K562 (cell line): Measurements from ENCODE around the gene TJP3. TPM values are rescaled to one million over a fixed set of nuclear protein-coding genes. Genes with fewer than 3 reads are reported as not detected.

Experiments
- BRCA1 ChIP-seq, 2 experiments: fragments of 450-650 bp in 1 of 2; sonication (generic) in 1 of 2; formaldehyde crosslinking in 1 of 2; IDR thresholded peaks; 2 replicates each; pipeline versions ENCODE4 v1.5.0 to v1.6.1; 2017 to 2020; ENCODE audit warnings: mild to moderate bottlenecking in 1 of 2, missing genetic modification reagents in 1 of 2
- CEBPZ ChIP-seq: fragments of 150-350 bp; IDR thresholded peaks from 2 replicates; pipeline ENCODE4 v1.6.1; 2014; ENCODE audit warnings: low read depth, mild to moderate bottlenecking, low read length, borderline replicate concordance
- E2F5 ChIP-seq: sonication (generic); formaldehyde crosslinking; IDR thresholded peaks from 2 replicates; pipeline ENCODE4 v1.8.0; 2022; ENCODE audit warnings: mild to moderate bottlenecking, missing genetic modification reagents
- ELF1 ChIP-seq: fragments of 200-800 bp; sonication (Bioruptor generic); IDR thresholded peaks from 2 replicates; pipeline ENCODE4 v1.6.1; 2016; ENCODE audit warnings: missing genetic modification characterization, missing compliant biosample characterization
- FOXM1 ChIP-seq, 2 experiments: fragments of 450-650 bp in 1 of 2; sonication (generic) in 1 of 2; formaldehyde crosslinking in 1 of 2; IDR thresholded peaks; 2 replicates each; pipeline versions ENCODE4 v1.6.1 to v1.9.0; 2017 to 2022; ENCODE audit warnings: low read depth in 2 of 2, mild to moderate bottlenecking in 2 of 2, missing genetic modification reagents in 1 of 2, moderate library complexity in 1 of 2
- FOXO4 ChIP-seq: fragments of 450-650 bp; formaldehyde crosslinking; IDR thresholded peaks from 2 replicates; pipeline ENCODE4 v1.4.0; 2020; ENCODE audit warnings: mild to moderate bottlenecking, moderate library complexity
- GTF2A2 ChIP-seq: IDR thresholded peaks from 2 replicates; pipeline ENCODE4 v1.6.1; 2016; ENCODE audit warnings: mild to moderate bottlenecking, missing genetic modification characterization, missing compliant biosample characterization
- GTF2E2 ChIP-seq: fragments of 200-800 bp; sonication (Bioruptor generic); IDR thresholded peaks from 2 replicates; pipeline ENCODE4 v1.6.1; 2016; ENCODE audit warnings: missing genetic modification characterization, missing compliant biosample characterization
- HSF4 ChIP-seq: fragments of 250-450 bp; sonication (Bioruptor Pico); IDR thresholded peaks from 2 replicates; pipeline ENCODE4 v2.1.2; 2022; ENCODE audit warnings: mild to moderate bottlenecking, moderate library complexity, borderline replicate concordance
- LARP7 ChIP-seq: fragments of 450-650 bp; IDR thresholded peaks from 2 replicates; pipeline ENCODE4 v1.6.1; 2016
- MYBL2 ChIP-seq, 2 experiments: fragments of 450-650 bp in 1 of 2; sonication (generic) in 1 of 2; formaldehyde crosslinking in 1 of 2; IDR thresholded peaks; 2 replicates each; pipeline versions ENCODE4 v1.6.1 to v1.8.1; 2017 to 2022; ENCODE audit warnings: borderline replicate concordance in 1 of 2, inconsistent platforms in 1 of 2, low read depth in 1 of 2, mild to moderate bottlenecking in 1 of 2, missing genetic modification reagents in 1 of 2, moderate library complexity in 1 of 2
- NCOA6 ChIP-seq: fragments of 450-650 bp; IDR thresholded peaks from 2 replicates; pipeline ENCODE4 v1.6.1; 2017; ENCODE audit warnings: mild to moderate bottlenecking
- NFXL1 ChIP-seq: fragments of 450-650 bp; formaldehyde crosslinking; IDR thresholded peaks from 2 replicates; pipeline ENCODE4 v1.4.0; 2021; ENCODE audit warnings: mild to moderate bottlenecking
- POLR2AphosphoS5 ChIP-seq: IDR thresholded peaks from 2 replicates; pipeline ENCODE4 v1.6.1; 2011; ENCODE audit warnings: mild to moderate bottlenecking, low read depth, low read length, moderate library complexity; ENCODE audit not compliant: control insufficient read depth, insufficient read depth
- POLR2B ChIP-seq: fragments of 450-650 bp; IDR thresholded peaks from 2 replicates; pipeline ENCODE4 v1.6.1; 2018; ENCODE audit warnings: low read depth; ENCODE audit not compliant: partially characterized antibody
- SNRNP70 ChIP-seq: fragments of 200-400 bp; formaldehyde crosslinking; optimal IDR thresholded peaks from 2 replicates; pipeline ENCODE3; 2017; ENCODE audit warnings: low read depth, low read length
- ZBTB49 ChIP-seq: sonication (generic); formaldehyde crosslinking; IDR thresholded peaks from 2 replicates; pipeline ENCODE4 v1.8.0; 2022; ENCODE audit warnings: missing genetic modification reagents, mild to moderate bottlenecking, borderline replicate concordance
- ZNF217 ChIP-seq: sonication (generic); formaldehyde crosslinking; IDR thresholded peaks from 2 replicates; pipeline ENCODE4 v1.8.0; 2022; ENCODE audit warnings: mild to moderate bottlenecking, missing genetic modification reagents
- ZNF354B ChIP-seq: fragments of 250-450 bp; sonication (Bioruptor Pico); IDR thresholded peaks from 2 replicates; pipeline ENCODE4 v1.4.0; 2020
- polyA plus RNA-seq, 8 experiments: library from polyadenylated mRNA; depleted of rRNA in 4 of 8; stranded (reverse) in 5 of 8; unstranded in 3 of 8; fragments of >200 nt; fragmentation: Nextera tagmentation in 2 of 8; fragmentation: Illumina TruSeq in 1 of 8; extraction: Ambion mirVana in 2 of 8; extraction: Trizol in 1 of 8; gene quantifications; 2 replicates each; pipeline versions ENCODE4 v1.2.1 to v1.2.3, GENCODE V29; 2011 to 2014; ENCODE audit warnings: inconsistent platforms in 1 of 8, missing spikeins in 1 of 8
- total RNA-seq, 7 experiments: library from RNA; depleted of rRNA in 6 of 7; stranded (reverse); fragments of >200 nt in 6 of 7; fragmentation: Illumina TruSeq in 2 of 7; extraction: Trizol in 2 of 7; gene quantifications; 2 replicates each; pipeline versions ENCODE4 v1.2.1 to v1.2.3, GENCODE V29; 2011 to 2021; ENCODE audit warnings: low replicate concordance in 1 of 7

TJP3 gene
- total and polyA plus RNA-seq, 9 of the 15 experiments (the other 6 are each of a cell fraction or from before 2014, with no cell fraction given): 0.11 to 2.4 (median 0.57) TPM; not detected in 1

- TF ChIP-seq ZNF354B (CRISPR knock-in tag) (no peak), GTF2A2 (tag) (no peak), NFXL1 (CRISPR knock-in tag) (no peak), NCOA6 (no peak), GTF2E2 (tag) (no peak), ELF1 (tag) (no peak), FOXO4 (CRISPR knock-in tag) (no peak), MYBL2 (IDR thresholded peaks at IDR 0.05; ENCODE audit: low read depth) (no peak), MYBL2 (CRISPR knock-in tag; IDR thresholded peaks at IDR 0.05; ENCODE audit: borderline replicate concordance) (no peak), FOXM1 (IDR thresholded peaks at IDR 0.05; ENCODE audit: low read depth) (peak; percentile 99), FOXM1 (CRISPR knock-in tag; IDR thresholded peaks at IDR 0.05; ENCODE audit: low read depth) (peak; percentile 20; the same call in 1 of the 2 replicates), SNRNP70 (no peak), BRCA1 (IDR thresholded peaks at IDR 0.05) (no peak), BRCA1 (CRISPR knock-in tag; IDR thresholded peaks at IDR 0.05) (no peak), CEBPZ (no peak), LARP7 (no peak), ZNF217 (CRISPR knock-in tag) (no peak), HSF4 (CRISPR knock-in tag) (no peak), POLR2AphosphoS5 (no peak), POLR2B (no peak), E2F5 (no peak), ZBTB49 (CRISPR knock-in tag) (no peak)
Observed at GRCh38 chr19:3721131-3721886, 13.1 kb downstream of the TJP3 start (continued).
